ENCODE data around the gene IER5.
A peak's percentile ranks its signal among the peaks of the same experiment; 100 is the strongest.

Gene IER5

DNA sequence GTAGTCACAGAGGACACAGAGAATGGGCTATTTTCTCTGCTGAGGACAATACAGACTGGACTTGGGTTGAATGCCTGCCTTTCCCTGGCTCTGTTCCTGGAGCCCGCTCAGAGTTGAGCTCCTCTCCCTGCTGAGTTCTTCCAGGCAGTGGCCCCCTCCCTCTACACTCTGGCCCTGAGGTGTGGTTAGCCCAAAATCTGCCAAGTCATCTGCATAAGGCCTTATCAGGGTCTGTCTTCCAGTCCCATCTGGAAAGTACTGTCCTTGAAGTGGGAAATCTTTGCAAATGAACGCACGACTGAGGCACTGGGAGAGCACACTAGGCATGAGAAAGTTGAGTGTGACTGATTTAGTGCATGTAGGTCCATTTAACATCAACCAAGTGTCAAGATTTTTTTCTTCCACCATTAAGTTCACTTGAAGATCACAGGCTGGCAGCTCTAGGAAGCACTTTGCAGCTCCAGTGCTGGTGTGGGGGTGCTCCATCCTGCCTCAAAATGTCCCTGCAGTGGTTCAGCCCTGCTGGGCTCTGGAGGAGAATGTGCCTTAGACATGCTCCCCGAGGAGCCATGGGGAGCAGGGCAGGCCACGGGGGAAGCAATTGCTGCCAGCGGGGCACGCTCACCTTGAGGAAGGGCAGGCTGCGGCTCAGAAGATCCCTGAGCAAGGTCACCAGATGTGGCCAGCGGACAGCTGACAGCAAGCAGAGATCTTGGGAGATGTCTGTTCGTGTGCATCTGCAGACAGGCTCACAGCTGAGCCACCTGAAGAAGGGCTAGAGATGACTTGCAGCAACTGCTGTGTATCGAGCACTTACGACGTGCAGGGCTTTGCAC lies 41.5 kb downstream of the IER5 start:
- DNase-seq (ENCODE audit: extremely low read depth, insufficient read length) = peak; percentile 80
- TF ChIP-seq, protein P1, sequence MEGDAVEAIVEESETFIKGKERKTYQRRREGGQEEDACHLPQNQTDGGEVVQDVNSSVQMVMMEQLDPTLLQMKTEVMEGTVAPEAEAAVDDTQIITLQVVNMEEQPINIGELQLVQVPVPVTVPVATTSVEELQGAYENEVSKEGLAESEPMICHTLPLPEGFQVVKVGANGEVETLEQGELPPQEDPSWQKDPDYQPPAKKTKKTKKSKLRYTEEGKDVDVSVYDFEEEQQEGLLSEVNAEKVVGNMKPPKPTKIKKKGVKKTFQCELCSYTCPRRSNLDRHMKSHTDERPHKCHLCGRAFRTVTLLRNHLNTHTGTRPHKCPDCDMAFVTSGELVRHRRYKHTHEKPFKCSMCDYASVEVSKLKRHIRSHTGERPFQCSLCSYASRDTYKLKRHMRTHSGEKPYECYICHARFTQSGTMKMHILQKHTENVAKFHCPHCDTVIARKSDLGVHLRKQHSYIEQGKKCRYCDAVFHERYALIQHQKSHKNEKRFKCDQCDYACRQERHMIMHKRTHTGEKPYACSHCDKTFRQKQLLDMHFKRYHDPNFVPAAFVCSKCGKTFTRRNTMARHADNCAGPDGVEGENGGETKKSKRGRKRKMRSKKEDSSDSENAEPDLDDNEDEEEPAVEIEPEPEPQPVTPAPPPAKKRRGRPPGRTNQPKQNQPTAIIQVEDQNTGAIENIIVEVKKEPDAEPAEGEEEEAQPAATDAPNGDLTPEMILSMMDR (IDR thresholded peaks at IDR 0.05; ENCODE audit: insufficient read depth, low read length, poor library complexity, severe bottlenecking) = no peak
- Histone ChIP-seq H3K36me3 (ENCODE audit: control insufficient read depth, insufficient read depth, low read length) (no peaks in the 10 kb centered on the region), H3K27me3 (replicated peaks; ENCODE audit: control insufficient read depth, insufficient read depth, low read length) (no peaks in the 10 kb centered on the region), H3K4me3 (replicated peaks; ENCODE audit: low read depth, low read length) (peak overlapping the region; percentile 33)

DNA sequence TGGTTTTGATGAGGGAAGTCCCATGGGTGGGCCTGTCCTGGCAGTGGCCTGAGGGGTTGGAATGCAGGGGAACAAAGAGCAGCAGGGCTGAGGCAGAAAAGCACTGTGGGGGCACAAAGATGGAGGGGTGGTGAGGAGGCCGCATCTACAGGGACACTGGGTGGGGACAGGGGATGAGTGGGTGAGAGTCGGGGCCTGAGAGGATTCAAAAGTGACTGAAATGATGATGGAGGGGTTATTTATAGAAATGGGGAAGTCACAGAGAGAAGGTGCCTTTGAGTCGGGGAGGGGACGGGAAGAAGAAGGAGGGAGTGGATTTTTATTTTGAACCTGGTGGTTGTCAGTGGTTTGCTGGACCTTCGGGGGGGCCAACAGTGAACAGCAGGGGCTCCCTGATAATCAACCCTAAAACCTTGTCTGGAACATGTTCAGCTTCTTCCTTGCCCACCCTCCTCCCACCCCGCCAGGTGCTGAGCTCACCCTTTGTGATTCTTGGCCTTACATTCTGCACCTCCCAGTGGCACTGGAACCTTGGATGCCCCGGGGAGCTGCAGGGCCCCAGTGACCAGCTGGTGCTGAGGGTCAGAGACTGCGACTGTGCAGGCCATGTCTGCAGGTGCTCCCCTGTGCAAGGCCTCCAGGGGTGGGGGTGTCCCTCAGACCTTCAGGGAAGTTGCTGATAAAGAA lies 42.9 kb downstream of the IER5 start:
- TF ChIP-seq, protein P1 (IDR thresholded peaks at IDR 0.05; ENCODE audit: insufficient read depth, low read length, poor library complexity, severe bottlenecking) = no peak
- peak overlapping the region; percentile 31 for H3K4me3 ChIP-seq (replicated peaks; ENCODE audit: low read depth, low read length)
- no peaks in the 10 kb centered on the region for H3K27me3 ChIP-seq (replicated peaks; ENCODE audit: control insufficient read depth, insufficient read depth, low read length)
- peak; percentile 85 for DNase-seq (ENCODE audit: extremely low read depth, insufficient read length)
- no peaks in the 10 kb centered on the region for H3K36me3 ChIP-seq (ENCODE audit: control insufficient read depth, insufficient read depth, low read length)

DNA sequence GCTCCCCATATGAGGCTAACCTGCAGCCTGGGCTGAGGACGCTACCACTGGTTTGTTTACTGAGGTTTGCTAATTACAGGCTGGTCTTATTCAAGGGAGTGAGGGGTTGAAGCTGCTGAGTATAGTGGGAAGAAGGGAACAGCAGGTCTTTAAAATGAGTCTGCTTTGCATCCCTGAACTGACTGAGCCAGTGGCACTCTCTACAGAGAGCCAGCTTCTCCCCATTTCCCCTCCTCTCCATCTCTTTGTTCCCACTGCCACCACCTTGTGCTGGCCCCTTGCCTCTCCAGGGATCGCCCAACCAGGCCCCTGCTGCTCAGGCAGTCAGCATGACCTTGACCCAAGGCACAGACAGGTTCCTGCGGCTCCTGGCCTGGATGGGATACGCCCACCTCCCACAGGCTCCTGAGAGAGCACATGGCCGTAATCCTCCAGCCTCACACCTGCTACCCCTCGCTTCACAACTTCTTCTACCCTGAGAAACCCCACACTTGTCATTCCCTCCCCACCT lies 45.0 kb downstream of the IER5 start:
- Histone ChIP-seq H3K36me3 (ENCODE audit: control insufficient read depth, insufficient read depth, low read length) (no peaks in the 10 kb centered on the region), H3K27me3 (replicated peaks; ENCODE audit: control insufficient read depth, insufficient read depth, low read length) (no peaks in the 10 kb centered on the region), H3K4me3 (replicated peaks; ENCODE audit: low read depth, low read length) (no peak overlapping the region)
- TF ChIP-seq, protein P1 (IDR thresholded peaks at IDR 0.05; ENCODE audit: insufficient read depth, low read length, poor library complexity, severe bottlenecking) = no peak
- DNase-seq (ENCODE audit: extremely low read depth, insufficient read length) = peak; percentile 59

DNA sequence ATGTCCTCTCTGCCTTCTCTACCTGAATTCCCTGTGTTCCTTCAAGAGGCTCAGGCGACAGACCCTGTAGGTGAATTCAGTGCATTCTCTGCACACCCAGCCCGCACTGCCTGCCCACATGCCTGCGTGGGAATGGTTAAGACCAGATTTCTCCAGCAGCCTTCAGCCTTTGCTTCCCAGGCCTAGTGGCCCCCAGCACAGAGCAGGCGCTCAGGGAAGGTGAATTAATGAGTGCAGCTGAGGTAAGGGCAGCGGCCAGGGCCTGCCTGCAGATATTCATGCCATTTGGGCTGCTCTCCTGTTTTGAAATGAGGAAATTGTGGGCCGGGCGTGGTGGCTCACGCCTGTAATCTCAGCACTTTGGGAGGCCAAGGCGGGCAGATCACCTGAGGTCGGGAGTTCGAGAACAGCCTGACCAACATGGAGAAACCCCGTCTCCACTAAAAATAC lies 45.5 kb downstream of the IER5 start:
- DNase-seq (ENCODE audit: extremely low read depth, insufficient read length) = peak; percentile 57
- TF ChIP-seq, protein P1 (IDR thresholded peaks at IDR 0.05; ENCODE audit: insufficient read depth, low read length, poor library complexity, severe bottlenecking) = no peak
- Histone ChIP-seq H3K36me3 (ENCODE audit: control insufficient read depth, insufficient read depth, low read length) (no peaks in the 10 kb centered on the region), H3K27me3 (replicated peaks; ENCODE audit: control insufficient read depth, insufficient read depth, low read length) (no peaks in the 10 kb centered on the region), H3K4me3 (replicated peaks; ENCODE audit: low read depth, low read length) (no peak overlapping the region)

DNA sequence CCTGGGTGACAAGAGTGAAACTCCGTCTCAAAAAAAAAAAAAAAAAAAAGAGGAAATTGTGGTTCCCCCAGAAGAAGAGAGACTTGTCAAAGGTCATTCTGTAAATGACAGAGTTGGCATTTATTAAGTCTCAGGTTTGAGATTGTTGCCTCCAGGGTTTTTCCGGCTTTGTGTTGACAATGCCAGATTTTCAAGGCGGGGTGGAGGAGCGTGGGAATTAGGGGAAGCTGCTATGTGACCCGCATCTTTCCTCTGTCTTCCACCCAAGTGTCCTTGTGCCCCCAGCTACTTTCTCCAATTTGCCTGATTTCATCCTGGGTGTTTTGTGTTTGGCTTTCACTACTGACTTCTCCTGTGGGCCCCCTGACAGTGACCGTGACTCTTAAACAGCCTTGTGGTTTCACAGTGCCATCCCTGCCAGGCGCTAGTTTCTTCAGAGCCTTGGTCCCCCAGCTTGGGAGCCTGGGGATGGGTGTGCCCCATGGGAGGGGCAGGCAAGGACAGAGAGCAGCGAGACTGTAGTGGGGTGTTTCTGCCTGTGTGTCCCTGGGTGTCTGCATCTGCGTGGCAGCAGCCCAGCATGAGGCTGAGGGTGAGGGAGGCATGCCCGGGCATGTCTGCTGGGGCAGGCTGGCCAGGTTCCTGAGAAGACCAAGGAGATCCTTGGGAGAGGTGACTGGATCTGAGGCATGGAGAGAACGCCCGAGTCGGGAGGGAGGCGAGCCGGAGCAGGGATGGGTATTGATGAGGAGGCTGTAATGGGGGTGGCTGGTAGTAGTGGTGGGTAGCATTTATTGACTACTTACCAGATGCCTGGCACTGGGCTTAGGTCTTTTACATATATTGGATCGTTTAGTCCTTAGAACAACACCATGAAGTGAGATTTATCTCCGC lies 46.3 kb downstream of the IER5 start:
- Histone ChIP-seq H3K4me3 (replicated peaks; ENCODE audit: low read depth, low read length) (peak overlapping the region; percentile 60), H3K36me3 (ENCODE audit: control insufficient read depth, insufficient read depth, low read length) (no peaks in the 10 kb centered on the region), H3K27me3 (replicated peaks; ENCODE audit: control insufficient read depth, insufficient read depth, low read length) (no peaks in the 10 kb centered on the region)
- peak; percentile 82 for DNase-seq (ENCODE audit: extremely low read depth, insufficient read length)
- TF ChIP-seq, protein P1 (IDR thresholded peaks at IDR 0.05; ENCODE audit: insufficient read depth, low read length, poor library complexity, severe bottlenecking) = no peak

All from GM06990 (cell line).